Measurements from ENCODE around the gene B3GALT5.
A peak's percentile ranks its signal among the peaks of the same experiment; 100 is the strongest.
"Not testable (repeated sequence)": the region's sequence is repeated elsewhere in the genome, so short reads cannot be mapped to it uniquely, and the experiment has no call there.

Gene B3GALT5, protein sequence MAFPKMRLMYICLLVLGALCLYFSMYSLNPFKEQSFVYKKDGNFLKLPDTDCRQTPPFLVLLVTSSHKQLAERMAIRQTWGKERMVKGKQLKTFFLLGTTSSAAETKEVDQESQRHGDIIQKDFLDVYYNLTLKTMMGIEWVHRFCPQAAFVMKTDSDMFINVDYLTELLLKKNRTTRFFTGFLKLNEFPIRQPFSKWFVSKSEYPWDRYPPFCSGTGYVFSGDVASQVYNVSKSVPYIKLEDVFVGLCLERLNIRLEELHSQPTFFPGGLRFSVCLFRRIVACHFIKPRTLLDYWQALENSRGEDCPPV

GRCh38 chr21:39612233-39613040 lies at the start of gene B3GALT5:
Gene B3GALT5, plus strand, starts transcription at chr21:39612940. Its CDS starts 47,620 bp downstream, at chr21:39660560.
- peak; percentile 40 for DNase-seq (ENCODE audit: low spot score)

- no peak for DNase-seq (ENCODE audit: low spot score)
Measured at GRCh38 chr21:39564200-39564599, 48.5 kb upstream of the B3GALT5 start.

DNA sequence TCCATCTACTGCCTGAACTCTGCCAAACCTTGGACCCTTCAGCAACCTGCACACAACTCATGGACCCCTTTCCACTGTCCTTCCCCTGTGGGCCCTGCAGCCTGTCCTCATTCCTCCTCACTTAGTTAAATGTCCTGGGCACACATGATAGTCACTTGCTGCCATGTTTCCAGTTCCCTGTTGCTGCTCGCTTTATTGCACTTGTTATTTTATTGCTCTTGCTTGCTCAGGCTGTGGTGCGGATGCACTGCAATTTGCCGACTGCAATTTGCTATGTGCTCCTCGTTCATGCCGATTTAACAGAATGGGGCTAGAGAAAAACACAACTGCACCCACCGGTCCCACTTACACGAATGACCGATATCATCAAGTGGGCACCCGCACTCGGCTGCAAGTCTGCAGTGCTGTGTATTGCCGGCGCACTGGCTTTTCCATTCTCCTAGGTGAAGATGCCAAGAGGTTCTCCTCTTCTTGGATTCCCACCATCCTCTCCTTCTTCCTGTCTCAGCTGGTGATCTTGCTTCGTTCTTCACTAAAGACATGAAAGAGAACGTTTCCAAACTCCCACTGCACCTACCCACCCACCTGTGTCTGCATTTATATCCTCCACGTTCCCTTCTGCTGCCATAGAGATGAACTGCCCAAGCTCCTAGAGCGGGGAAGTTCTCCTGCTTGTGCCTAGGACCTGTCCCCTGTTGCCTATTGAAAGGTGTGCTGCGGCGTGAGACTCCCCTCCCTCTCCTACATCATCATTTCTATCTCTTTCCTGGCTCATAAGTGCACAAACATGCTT lies 45.4 kb upstream of the B3GALT5 start:
- no peak for DNase-seq (ENCODE audit: low spot score)

DNA sequence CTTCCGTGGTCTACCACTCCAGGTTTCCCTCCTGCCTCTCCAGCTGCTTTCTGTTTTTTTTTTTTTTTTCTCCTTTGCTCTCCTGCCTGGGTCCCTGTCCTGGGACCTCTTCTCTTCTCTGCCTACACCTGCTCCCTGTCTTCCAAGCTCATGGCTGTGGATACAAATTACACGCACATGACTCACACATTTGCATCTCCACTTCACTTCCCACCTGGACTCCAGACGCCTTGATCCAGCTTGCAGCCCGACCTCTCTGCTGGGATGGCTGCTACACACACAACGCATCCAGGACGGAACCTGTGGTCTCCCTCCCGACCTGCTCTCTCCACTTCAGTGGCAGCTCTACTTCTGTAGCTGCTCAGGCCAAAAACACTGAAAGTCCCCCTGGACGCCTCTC lies 44.4 kb upstream of the B3GALT5 start:
- no peak for DNase-seq (ENCODE audit: low spot score)

- no peak for DNase-seq (ENCODE audit: low spot score)
Measured at GRCh38 chr21:39575775-39576174, 37.0 kb upstream of the B3GALT5 start.

DNA sequence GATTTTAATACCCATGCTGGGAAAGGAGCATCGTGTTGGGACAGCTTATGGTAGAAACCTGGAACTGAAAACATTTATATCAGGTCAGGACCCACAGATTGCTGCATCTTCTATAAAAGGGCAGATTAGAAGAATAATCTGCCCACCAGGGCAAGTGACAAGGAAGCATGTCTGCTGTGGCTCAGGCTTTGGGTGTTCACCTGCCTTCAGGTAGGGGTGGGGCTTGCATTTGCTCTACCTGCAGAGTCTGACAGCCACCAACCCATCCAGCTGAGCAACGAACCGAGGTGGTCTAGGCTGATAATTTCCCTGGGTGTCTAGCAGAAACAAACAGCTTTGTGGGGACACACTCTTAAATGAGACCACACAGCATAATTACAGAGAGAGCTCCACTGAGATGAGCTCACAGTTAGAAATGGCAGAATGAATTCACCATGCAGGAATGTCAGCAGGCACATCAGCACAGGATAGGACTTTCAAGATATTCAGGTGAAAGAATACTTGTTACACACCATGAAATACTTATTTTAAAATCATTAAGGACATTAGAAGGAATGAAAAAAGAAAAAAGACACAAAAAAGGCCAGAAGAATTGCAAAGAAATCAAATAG lies 36.1 kb upstream of the B3GALT5 start:
- DNase-seq (ENCODE audit: low spot score), result no peak

- no peak for DNase-seq (ENCODE audit: low spot score)
Measured at GRCh38 chr21:39579734-39580332, 32.9 kb upstream of the B3GALT5 start.

GRCh38 chr21:39580744-39581143 lies 32.0 kb upstream of the B3GALT5 start:
- DNase-seq (ENCODE audit: low spot score), result no peak

DNA sequence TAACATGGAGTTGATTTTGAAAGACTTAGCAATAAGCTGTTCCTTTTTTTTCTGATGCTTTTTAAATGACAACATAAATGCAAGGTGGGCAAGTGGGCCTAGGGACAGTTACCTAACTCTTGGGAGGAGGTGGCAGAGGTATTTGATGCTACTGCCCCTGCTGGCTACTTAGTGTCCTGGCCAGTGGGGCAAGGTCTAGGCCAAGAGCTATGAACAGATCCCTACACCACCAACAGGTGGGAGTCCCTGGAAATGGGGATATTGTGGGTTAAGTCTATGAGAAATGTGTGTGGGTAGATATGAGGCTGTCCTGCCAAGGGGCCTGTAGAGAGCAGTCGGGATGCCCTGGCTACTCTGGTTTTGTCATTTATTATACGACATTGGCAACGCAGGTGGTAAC lies 31.3 kb upstream of the B3GALT5 start:
- no peak for DNase-seq (ENCODE audit: low spot score)

GRCh38 chr21:39582749-39583148 lies 30.0 kb upstream of the B3GALT5 start:
- no peak for DNase-seq (ENCODE audit: low spot score)

DNA sequence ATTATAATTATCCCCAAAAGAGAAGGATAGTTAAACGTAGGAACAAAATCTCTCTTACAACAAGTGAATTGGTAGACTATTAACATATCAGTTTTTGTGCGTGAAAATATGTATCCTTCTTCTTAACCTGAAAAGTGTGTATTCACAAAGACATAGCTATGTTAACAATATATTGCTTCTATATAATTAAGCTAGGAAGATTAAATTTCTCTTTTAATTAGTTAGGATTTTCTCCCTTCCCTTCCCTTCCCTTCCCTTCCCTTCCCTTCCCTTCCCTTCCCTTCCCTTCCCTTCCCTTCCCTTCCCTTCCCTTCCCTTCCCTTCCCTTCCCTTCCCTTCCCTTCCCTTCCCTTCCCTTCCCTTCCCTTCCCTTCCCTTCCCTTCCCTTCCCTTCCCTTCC lies 29.2 kb upstream of the B3GALT5 start:
- DNase-seq (ENCODE audit: low spot score), result not testable (repeated sequence)

GRCh38 chr21:39587376-39587775 lies 25.4 kb upstream of the B3GALT5 start:
- no peak for DNase-seq (ENCODE audit: low spot score)

DNA sequence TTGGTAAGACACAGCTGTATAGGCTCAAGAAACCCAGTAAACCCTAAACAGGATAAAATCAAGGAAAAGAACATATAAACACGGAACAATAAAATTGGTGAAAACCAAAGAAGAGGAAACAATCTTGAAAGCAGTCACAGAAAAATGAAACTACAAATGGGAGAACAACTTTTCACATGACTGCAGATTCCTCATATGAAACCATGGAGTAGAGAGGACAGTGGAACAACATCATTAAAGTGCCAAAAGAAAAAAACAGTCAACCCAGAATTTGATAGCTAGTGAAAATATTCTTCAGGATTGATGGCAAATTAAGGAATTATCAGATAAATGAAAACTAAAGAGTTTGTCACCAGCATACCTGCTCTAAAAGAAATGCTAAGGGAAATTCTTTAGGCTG lies 23.9 kb upstream of the B3GALT5 start:
- DNase-seq (ENCODE audit: low spot score), result no peak

GRCh38 chr21:39593522-39593921 lies 19.2 kb upstream of the B3GALT5 start:
- no peak for DNase-seq (ENCODE audit: low spot score)

DNA sequence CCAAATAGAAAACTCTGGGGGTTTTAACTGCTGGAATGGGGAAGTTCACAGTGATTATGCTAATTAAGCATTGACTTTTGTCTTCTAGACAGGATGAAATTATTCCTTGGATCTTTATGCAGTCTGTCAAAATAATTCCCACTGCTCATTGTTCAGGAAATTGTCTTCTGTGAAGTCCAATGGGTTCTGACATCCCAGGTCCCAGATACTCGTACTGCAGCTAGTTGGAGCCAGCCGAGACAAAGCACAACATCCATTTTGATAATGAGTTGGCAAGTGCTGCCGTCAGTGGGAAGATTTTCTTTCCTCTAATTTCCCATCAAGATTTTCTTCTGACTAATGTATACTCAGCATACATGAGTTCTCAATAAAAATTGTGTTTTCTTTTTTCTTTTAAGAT lies 17.3 kb upstream of the B3GALT5 start:
- no peak for DNase-seq (ENCODE audit: low spot score)

DNA sequence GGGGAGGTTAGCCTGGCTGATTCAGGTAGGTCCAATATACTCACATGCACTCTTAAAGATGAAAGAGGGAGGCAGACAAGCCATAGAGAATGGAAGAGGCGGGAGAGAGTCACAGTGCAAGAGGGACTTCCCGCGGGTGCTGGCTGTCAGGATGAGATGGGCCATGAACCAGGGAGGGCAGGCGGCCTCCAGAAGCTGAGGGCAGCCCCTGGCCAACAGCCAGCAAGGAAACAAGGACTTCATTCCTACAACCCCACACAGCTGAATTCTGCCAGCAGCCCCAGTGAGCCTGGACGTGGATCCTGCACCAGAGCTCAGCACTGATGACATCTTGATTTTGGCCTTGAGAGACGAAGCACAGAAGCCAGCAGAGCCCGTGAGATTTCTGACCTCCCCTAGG lies 15.1 kb upstream of the B3GALT5 start:
- DNase-seq (ENCODE audit: low spot score), result no peak

- DNase-seq (ENCODE audit: low spot score), result no peak
Measured at GRCh38 chr21:39599191-39599970, 13.4 kb upstream of the B3GALT5 start.

- DNase-seq (ENCODE audit: low spot score), result no peak
Measured at GRCh38 chr21:39601187-39601928, 11.4 kb upstream of the B3GALT5 start.

- no peak for DNase-seq (ENCODE audit: low spot score)
Measured at GRCh38 chr21:39602076-39602689, 10.6 kb upstream of the B3GALT5 start.

GRCh38 chr21:39602793-39603192 lies 9.9 kb upstream of the B3GALT5 start:
- DNase-seq (ENCODE audit: low spot score), result no peak
